ENCODE measurements around the gene BST1. TPM values are rescaled to one million over a fixed set of nuclear protein-coding genes. Genes with fewer than 3 reads are reported as not detected.
A peak's percentile ranks its signal among the peaks of the same experiment; 100 is the strongest.

Gene BST1
- total RNA-seq, 2 donors from 2014 or later = 0.99 to 1.6 TPM

DNA sequence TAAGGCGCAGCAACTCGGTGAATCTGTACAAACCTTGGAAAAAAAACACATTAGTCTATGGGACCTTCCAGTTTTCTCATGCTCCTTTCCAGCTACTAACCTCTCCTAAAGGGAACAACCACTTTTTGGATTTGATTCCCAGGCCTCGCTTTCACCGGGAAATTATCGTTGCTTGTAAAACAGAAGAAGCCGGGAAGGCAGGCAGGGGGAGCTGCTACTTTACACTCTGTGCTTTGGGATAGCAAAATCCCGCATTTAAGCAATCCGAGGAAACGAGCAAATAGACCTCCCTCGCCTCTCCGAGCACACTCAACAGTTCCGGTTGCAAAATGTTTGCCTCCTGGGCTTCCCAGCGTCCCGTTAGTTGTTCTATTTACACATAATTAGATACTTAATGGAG is 76.4 kb downstream of the BST1 start:
- Histone ChIP-seq H3K4me3 (peak overlapping the region in 1 of 2 donors; percentile 41), H3K4me1 (peaks cover 16% of the 10 kb centered on the region), H3K9me3 (no peaks in the 10 kb centered on the region), H3K27me3 (no peaks in the 10 kb centered on the region), H3K36me3 (replicated peaks in 1 of 2; ENCODE audit: insufficient read depth in 1 of 2, low read depth in 2 of 2) (no peaks in the 10 kb centered on the region), H3K27ac (no peak overlapping the region)
- intact Hi-C loops (cut with DNase I) = no loop called here
- no peak for TF ChIP-seq POLR2A (IDR thresholded peaks at IDR 0.05)
- TF ChIP-seq CTCF (IDR thresholded peaks at IDR 0.05) = peak in 4 of 7 experiments; percentile 4 to 38 (median 12)
- ATAC-seq (peak; percentile 55), DNase-seq (peak; percentile 16 to 56 (median 24))
- 0 to 1% methylated on average over 14 of the region's 14 CpGs for WGBS, 2 donors

DNA sequence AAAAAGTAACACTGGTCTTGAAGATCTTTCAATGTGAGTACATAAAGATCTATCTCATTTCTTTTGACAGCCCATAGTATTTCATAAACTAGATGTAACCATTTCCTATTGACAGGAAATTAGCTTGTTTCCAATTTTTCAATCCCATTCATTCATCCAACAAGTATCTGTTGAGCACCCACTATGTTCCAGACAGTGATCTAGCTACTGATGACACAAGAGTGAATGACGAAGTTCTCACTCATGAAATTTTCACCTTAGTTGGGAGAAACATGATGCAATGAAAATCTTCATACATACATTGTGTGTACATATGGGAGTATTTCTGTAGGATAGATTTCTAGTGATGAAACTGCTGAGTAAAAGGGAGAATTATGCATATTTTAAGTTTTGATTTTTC is 76.9 kb downstream of the BST1 start:
- Histone ChIP-seq H3K36me3 (replicated peaks in 1 of 2; ENCODE audit: insufficient read depth in 1 of 2, low read depth in 2 of 2) (no peaks in the 10 kb centered on the region), H3K4me1 (peaks cover 16% of the 10 kb centered on the region), H3K9me3 (no peaks in the 10 kb centered on the region), H3K27ac (no peak overlapping the region), H3K27me3 (no peaks in the 10 kb centered on the region), H3K4me3 (no peak overlapping the region)
- ATAC-seq (no peak), DNase-seq (no peak)
- WGBS, 2 donors = 60 to 67% methylated on average over 1 of the region's 1 CpG
- TF ChIP-seq POLR2A (IDR thresholded peaks at IDR 0.05) = no peak
- TF ChIP-seq CTCF (IDR thresholded peaks at IDR 0.05) = no peak
- intact Hi-C loops (cut with DNase I) = no loop called here

DNA sequence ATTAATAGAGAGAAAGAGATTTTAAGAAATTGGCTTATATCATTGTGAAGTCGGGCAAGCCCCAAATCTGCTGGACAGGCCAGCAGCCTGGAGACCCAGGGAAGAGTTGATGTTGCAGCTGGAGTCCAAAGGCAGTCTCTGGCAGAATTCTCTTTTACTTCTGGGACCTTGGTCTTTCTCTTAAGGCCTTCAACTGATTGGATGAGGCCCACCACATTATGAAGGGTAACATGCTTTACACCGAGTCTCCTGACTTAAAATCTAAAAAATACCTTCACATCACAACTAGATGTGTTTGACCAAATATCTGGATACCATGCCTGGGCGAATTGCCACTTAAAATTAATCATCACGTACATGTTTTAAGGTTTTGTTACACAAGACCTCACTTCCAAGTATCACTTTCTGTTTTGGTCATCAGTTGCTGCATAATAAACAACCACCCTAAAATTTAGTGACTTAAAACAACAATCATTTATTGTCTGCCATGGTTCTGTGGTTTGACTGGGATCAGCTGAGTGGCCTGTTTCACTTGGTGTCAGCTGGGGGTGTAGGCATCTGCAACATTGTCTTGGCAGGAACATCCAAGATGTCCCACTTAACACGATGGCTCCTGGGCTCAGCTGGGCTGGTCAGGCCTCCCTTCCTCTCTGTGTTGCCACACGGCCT is 78.7 kb downstream of the BST1 start:
- H3K9me3 ChIP-seq = no peaks in the 10 kb centered on the region
- no peaks in the 10 kb centered on the region for H3K27me3 ChIP-seq
- TF ChIP-seq POLR2A (IDR thresholded peaks at IDR 0.05) = no peak
- ATAC-seq (no peak), DNase-seq (no peak)
- H3K4me1 ChIP-seq = peaks cover 16% of the 10 kb centered on the region
- WGBS, 2 donors = 61 to 77% methylated on average over 6 of the region's 6 CpGs
- no peak overlapping the region for H3K27ac ChIP-seq
- H3K36me3 ChIP-seq (replicated peaks in 1 of 2; ENCODE audit: insufficient read depth in 1 of 2, low read depth in 2 of 2) = no peaks in the 10 kb centered on the region
- intact Hi-C loops (cut with DNase I) = no loop called here
- H3K4me3 ChIP-seq = no peak overlapping the region

Other genes starting within 250 kb of the BST1 start
- gene CC2D2A, start 233.2 kb upstream of the BST1 start, total RNA-seq = 1 to 10 TPM; 3.6 to 4.9 TPM
- gene FBXL5, start 47.7 kb upstream of the BST1 start, total RNA-seq = 10 to 100 TPM; 52.4 to 56.0 TPM
- 10 to 100 TPM; 15.6 to 20.8 TPM for gene FAM200B, start 21.2 kb upstream of the BST1 start, total RNA-seq
- 1 to 10 TPM in 1 of 2 donors, under 1 TPM in 1; 0.78 to 2.6 TPM for gene CD38, start 75.3 kb downstream of the BST1 start, total RNA-seq
- gene FGFBP1, start 235.7 kb downstream of the BST1 start, total RNA-seq = not detected

Measured in body of pancreas (tissue), 4 donors.